Urothelium cell line (cell line): ENCODE results near the gene MPO.

Source experiments
- DNase-seq: peaks from one replicate; pipeline ENCODE4 v3.0.0; 2011; ENCODE audit warnings: low spot score, mixed read lengths
- FAIRE-seq: peaks from 2 replicates; lab custom pipeline; 2011; peaks lifted over from hg19 to GRCh38; lab: Jason Lieb, UNC

MPO gene

DNA sequence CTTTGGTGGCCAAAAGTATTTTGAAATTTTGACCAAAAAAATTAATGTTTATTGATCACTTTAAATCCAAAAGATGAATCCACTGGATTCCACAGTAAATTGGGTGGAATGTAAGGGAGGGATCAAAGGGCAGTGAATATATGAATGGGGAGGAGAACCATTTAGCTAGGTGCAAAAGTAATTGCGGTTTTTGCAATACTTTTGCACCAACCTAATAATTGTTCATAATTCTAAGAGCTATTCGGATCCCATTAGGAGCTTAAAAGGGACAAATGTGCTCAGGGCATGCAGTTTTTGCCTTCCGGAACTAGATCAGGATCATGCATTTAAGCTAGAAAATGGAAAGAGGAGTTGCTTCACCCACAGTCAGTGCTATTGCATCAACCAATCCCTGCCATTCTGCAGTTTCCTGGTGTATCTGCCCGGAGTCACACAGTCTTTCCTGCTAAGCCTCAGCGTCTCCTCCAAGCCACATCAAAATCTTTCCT, 42.5 kb downstream of the MPO start, which contains the start of gene LPO:
Gene LPO, plus strand, starts transcription at position 438 of the 488 bp plus-strand sequence. CDS start 4,396 bp downstream, outside the sequence.
- DNase-seq (no peak), FAIRE-seq (no peak)

DNA sequence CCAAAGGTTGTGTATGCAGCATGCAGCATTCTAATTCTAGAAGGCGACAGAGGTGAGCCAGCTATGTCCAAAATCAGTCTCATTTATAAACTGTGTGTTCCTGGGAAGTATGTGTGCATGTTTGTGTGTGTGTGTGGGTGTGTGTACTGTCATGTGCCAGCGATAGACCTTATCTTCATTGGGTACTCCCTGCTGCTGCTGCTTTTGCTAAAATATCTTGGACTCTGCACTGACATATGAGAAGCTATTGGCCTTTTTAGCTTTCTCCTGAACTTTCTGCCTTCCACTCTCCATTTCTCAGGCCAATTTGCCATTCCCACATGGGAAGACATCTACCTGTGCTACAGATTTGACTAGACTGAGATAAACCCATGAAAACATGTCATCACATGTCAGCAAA, 44.3 kb downstream of the MPO start:
- peak; percentile 61 for FAIRE-seq
- no peak for DNase-seq

DNA sequence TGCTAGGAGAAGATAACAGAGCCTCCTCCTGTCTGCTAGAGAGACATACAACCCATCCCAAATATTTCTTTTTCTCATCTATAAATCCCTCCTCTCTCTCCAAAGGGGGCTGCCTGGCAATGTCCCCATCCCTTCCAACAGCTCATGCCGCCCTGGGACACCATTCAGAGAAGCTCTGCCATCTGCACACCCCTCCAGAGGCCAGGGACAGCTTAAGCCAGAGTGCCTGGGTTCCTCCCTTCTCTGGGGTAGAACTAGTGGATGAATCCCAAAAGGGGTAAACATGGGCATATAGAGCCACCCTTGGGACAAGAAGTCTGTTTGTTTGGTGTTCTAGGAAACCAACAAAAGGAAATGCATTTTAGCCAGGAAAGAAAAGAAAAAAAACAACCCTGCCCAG, 44.9 kb downstream of the MPO start:
- no peak for FAIRE-seq
- no peak for DNase-seq

DNA sequence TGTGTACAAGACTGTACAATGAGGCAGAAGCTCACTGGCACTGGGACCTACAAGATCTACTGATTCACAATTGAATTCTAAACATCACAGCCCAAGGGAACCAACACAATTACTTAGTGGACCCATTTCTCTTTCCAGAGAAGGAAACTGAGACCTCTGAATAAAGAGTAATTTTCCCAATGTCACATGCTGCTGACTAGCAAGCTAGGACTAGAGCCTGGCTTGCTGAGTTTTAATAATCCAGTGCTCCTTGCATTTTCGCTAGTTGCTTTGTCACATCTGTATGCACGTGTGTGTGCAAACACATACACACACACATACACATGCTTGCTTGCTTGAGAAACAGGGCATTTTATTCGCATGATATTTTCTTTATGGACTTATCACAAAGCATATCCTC, 46.2 kb downstream of the MPO start:
- FAIRE-seq, result no peak

DNA sequence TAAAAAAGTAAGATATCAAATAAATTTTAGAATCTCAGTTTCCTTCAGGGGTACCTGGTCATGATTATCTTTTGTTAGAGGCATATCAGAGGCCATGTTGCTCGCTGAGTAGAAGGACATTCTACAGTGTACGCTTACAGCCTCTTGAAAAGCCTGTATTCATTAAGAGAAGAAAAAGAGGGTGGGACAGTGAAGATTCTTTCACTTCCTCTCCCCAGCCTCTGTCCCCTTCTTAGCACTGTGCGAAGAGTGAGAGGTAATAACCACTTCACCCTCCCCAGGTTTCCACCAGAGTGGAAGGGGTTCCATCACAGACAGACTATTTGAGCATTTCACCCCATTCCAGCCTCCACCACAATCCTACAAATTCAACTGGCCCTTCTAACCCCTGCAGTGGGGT, 47.2 kb downstream of the MPO start:
- no peak for FAIRE-seq

More for the DNA sequence above, 46.2 kb downstream of the MPO start:
- no peak for DNase-seq

DNA sequence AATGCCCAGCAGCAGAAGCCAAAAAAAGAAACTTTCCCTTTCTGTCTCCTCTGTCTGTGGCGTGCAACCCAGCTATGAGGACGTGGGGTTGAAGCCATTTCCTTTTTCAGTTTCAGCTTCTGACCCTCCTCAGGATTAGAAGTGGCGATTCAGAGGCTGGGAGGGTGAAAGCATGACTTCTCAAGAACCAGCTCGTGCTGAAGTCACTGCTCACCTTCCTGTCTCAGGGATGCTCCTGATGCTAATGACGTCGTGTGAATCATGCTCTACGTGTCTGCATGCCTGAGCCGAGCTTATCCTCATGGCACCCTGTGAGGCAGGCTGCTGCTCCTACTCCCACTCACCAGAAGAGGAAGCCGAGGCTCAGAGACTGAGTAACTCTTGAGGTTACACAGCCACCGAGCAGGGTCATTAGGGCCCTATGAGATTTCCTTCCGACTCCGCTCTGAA, 48.0 kb downstream of the MPO start:
- FAIRE-seq, result peak; percentile 92

More for the DNA sequence above, 47.2 kb downstream of the MPO start:
- DNase-seq, result no peak

DNA sequence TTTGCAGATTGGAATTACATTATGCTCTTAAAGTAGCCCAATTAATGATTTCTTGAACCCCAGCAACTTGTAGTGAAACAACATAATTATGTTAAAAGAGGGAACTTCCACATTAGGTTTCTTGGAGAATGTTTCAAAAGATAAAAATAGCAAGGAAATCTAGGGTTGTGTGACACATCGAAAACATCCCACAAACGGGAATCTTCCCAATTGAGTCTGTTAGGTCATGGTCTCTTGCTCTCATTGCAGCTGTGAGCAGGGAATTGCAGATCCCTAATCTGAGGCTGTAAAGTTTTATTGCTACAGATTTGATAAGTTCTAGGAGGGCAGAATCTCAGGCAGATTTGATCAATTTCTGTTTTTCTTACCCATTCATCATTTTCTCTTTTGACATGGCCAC, 49.1 kb downstream of the MPO start:
- no peak for FAIRE-seq
- no peak for DNase-seq

More for the DNA sequence above, 48.0 kb downstream of the MPO start:
- peak; percentile 80 for DNase-seq

DNA sequence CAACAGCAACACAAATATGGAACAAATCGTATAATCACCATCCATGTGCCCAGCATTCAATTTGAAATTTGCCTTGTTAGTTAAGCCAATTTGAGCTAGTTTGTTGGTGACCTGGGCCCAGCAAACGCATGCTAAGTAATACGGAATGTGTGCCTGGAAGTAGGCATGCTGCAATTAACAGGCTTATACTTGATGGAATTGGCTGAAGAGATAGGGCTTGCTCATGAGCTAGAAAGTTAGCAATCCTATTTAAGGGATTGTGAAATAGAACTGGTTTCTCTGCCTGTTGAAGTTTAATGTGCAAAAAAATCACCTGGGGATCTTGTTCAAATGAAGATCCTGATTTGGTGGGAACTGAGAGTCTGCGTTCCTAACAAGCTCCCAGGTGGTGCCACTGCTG, 50.9 kb downstream of the MPO start:
- FAIRE-seq, result no peak
- DNase-seq, result no peak

DNA sequence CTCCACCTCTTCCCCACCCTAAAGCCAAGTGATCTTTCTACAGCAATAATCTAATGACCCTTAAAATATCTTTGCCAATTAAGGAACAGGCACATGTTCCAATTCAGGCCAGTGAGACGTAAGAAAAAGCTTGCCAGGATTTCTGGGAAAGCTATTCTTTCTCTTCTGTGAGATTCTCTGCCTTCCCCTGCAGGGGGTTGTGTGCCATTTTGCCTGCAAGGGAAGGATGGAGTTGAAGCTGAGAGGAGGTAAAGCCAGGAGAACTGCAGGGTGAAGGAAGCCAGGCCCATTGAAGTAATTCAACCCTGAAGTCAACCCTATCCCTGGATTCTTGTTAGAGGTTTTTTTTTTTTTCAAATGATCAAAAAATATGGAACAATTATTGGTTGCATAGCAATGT, 51.4 kb downstream of the MPO start:
- DNase-seq, result no peak
- FAIRE-seq, result no peak

DNA sequence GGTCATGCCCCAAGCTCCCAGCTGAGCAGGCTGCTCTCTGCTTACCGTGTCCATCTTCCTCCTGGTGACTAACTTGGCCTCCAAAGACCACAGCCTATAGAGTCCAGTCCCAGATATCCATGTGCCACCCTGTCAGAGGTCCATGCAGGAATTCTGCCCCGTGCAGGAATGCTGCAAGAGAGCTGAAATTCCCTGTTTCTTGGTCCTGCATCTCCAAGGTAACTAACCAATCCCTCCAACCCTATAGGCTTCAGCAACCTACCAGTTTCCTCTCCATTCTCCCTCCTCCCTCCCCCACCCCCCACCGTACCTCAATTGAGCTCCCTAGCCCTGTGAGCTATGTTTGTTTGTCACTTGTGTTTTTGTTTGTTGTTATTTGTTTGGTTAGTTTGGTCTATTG, 52.1 kb downstream of the MPO start:
- no peak for DNase-seq
- FAIRE-seq, result no peak

DNA sequence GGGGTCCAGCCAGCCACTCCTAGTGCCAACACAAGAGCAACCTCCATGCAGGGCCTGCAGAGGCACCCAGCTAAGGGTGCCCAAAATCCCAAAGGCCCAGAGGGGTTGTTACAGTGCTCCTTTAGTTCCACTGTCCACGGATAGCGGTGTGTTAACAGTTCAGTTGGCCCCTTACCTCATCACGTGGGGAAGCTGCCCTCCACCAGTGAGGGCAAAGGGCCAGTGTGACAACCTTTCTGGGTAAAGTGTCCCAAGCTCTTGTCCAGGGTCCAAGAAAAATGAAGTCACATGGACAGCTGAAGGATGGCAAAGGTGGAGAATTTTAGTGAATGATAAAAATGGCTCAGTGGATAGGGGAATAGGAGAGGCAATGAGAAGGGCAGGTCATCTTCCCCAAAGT, 53.0 kb downstream of the MPO start:
- no peak for FAIRE-seq
- no peak for DNase-seq

DNA sequence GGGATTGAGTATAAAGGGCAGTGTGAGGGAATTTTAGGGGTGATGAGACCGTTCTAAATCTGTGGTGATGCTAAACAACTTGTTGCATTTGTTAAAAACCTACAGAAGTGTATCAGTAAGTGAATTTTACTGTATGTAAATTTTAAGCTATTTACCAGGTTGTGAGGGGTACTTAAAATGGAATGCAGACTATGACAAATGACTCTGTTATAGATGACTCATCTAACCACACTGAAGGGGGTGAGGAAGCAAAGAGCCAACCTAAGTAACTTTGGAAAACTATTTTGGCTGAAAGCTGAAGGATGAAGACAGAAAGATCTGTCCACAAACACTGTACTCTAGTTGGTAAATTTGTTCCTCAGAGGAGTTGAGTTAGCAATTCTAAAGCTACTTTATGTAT, 56.4 kb downstream of the MPO start:
- DNase-seq (peak; percentile 82), FAIRE-seq (peak; percentile 79)
